PFSK-1 (cell line): ENCODE data around the gene RASGRF2.

Experiments used
- FOXP2 ChIP-seq: optimal IDR thresholded peaks from 2 replicates; pipeline ENCODE3; 2011; ENCODE audit warnings: borderline replicate concordance, control low read depth, inconsistent platforms; ENCODE audit not compliant: insufficient read depth; ENCODE audit errors: extremely low read length, extremely low read depth
- POLR2AphosphoS5 ChIP-seq: IDR thresholded peaks from 2 replicates; pipeline ENCODE4 v1.6.1; 2012; ENCODE audit warnings: low read depth, mild to moderate bottlenecking, control low read depth, low read length, moderate library complexity
- REST ChIP-seq, 2 experiments: IDR thresholded peaks; 2 replicates each; pipeline versions ENCODE4 v1.6.1 to v1.8.0; 2011 to 2012; ENCODE audit warnings: low read depth in 2 of 2, low read length in 2 of 2, control low read depth in 1 of 2, inconsistent platforms in 1 of 2, mild to moderate bottlenecking in 1 of 2, moderate library complexity in 1 of 2; ENCODE audit not compliant: insufficient read depth in 1 of 2
- SIN3A ChIP-seq: IDR thresholded peaks from 2 replicates; pipeline ENCODE4 v1.6.1; 2012; ENCODE audit warnings: mild to moderate bottlenecking, low read length, moderate library complexity, borderline replicate concordance; ENCODE audit not compliant: insufficient read depth
- TAF1 ChIP-seq: IDR thresholded peaks from 2 replicates; pipeline ENCODE4 v1.6.1; 2012; ENCODE audit warnings: low read length, control low read depth, borderline replicate concordance; ENCODE audit not compliant: insufficient read depth

Gene RASGRF2

GRCh38 chr5:81234801-81235200 lies 274.6 kb downstream of the RASGRF2 start:
- TF ChIP-seq TAF1 (no peak), FOXP2 (no peak), SIN3A (no peak), REST (IDR thresholded peaks at IDR 0.05; ENCODE audit: insufficient read depth in 1 of 2, low read depth in 2 of 2, low read length in 2 of 2) (no peak), POLR2AphosphoS5 (no peak)

- TF ChIP-seq POLR2AphosphoS5 = no peak
- no peak for TF ChIP-seq TAF1
- TF ChIP-seq REST (IDR thresholded peaks at IDR 0.05; ENCODE audit: insufficient read depth in 1 of 2, low read depth in 2 of 2, low read length in 2 of 2) = no peak
Measured at GRCh38 chr5:81235287-81236072, 275.3 kb downstream of the RASGRF2 start.

- TF ChIP-seq SIN3A (no peak), FOXP2 (no peak), TAF1 (no peak), REST (IDR thresholded peaks at IDR 0.05; ENCODE audit: insufficient read depth in 1 of 2, low read depth in 2 of 2, low read length in 2 of 2) (no peak), POLR2AphosphoS5 (no peak)
Measured at GRCh38 chr5:81238460-81238859, 278.3 kb downstream of the RASGRF2 start.

GRCh38 chr5:81239613-81240012 lies 279.4 kb downstream of the RASGRF2 start:
- TF ChIP-seq POLR2AphosphoS5 (no peak), SIN3A (no peak), TAF1 (no peak), FOXP2 (no peak), REST (IDR thresholded peaks at IDR 0.05; ENCODE audit: insufficient read depth in 1 of 2, low read depth in 2 of 2, low read length in 2 of 2) (no peak)

- TF ChIP-seq REST (IDR thresholded peaks at IDR 0.05; ENCODE audit: insufficient read depth in 1 of 2, low read depth in 2 of 2, low read length in 2 of 2) = no peak
- TF ChIP-seq FOXP2 = no peak
- no peak for TF ChIP-seq POLR2AphosphoS5
- TF ChIP-seq SIN3A = no peak
- no peak for TF ChIP-seq TAF1
Measured at GRCh38 chr5:81241001-81241400, 280.8 kb downstream of the RASGRF2 start.
